ENCODE measurements around the gene TCP1.
"Not testable (repeated sequence)": the region's sequence is repeated elsewhere in the genome, so short reads cannot be mapped to it uniquely, and the experiment has no call there.

TCP1 gene

DNA sequence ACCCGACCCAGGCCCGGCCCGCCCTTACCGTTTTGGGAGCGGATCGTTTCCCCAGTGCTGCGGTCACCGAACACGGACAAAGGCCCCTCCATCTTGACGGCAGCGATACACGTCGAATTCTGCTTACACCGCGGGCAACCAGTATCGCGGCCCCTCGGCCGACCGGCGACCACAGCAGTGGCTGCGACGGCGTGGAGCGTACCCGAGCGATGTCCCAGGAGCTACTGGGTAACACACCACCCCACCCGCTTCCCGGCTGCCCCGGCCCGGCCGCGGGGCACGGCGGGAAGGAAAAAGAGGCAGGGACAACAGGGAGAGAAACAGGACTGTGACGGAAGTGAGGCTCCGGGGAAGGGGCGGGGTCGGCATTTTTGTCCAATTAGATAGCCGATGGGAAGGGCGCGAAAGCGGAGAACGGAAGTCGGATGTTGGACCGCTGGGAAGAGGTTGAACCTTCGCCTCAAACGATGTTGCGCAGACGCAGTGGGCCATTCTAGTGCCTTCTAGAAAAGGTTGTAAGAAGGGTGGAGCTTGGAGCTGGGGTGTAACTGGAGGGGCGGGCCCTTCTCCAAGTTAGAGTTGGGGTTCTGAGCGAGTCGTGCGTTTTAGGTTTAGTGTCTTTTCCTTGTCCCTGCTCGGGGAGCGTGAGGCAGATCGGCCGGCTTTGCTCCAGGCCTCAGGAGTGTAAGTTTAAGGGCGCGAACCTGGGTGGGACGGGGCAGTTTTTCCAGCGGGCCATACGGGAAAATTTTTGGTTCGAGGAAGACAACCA, at the start of gene TCP1:
TSS of gene TCP1 (minus strand) at position 226 of the 772 bp plus-strand sequence. CDS start at position 92, 134 bp downstream.
- in situ Hi-C loops (cut with HindIII; ENCODE audit: low sequenced_read_pairs), result no loop called here

DNA sequence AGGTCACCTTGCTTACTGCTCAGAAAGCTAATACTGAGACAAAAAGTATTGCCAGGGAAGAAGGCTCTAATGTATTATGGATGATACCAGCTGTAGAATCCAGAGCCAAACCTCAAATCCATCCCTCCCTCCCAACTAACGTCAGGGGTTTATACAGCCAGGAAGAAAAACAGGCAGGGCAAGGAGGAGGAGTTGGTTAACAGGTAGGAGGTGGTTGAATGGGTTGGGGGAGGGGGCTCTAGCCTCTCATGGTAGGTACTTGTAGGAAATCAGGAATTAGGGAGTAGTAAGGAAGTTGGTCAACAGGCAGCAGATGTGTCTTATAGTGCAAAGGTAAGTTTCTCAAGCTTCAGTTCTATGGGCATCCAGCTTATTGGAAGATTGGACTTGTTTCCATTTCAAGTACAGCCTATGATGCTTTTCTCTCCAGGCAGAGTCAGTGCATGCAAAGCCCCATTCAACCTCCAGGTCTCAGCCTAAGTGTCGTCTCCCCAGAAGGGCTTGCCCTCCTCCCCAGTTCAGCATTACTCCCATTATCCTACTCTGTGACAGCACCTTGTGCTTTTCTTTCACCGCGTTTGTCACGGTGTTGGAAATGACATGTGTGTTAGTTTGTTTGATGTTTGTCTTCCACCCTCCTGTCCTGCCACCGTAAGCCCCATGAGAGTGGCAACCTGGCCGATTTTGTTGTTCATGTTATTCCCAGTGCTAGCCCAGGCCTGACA, 48.8 kb upstream of the TCP1 start:
- in situ Hi-C loops (cut with HindIII; ENCODE audit: low sequenced_read_pairs), result no loop called here

DNA sequence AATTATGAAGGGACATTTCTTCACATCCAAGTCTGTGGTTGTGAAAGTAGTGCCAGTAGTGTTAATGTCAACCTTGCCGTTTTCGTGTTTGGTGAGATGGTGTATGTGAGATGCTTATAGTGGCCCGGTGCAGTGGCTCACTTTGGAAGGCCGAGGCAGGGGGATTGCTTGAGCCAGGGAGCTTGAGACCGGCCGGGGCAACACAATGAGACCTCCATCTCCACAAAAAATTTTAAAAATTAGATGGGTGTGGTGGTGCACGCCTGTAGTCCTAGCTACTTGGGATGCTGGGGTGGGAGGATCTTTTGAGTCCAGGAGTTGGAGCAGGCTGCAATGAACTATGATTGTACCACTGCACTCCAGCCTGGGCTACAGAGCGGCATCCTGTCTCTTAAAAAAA, 48.1 kb upstream of the TCP1 start:
- in situ Hi-C loops (cut with HindIII; ENCODE audit: low sequenced_read_pairs), result no loop called here

DNA sequence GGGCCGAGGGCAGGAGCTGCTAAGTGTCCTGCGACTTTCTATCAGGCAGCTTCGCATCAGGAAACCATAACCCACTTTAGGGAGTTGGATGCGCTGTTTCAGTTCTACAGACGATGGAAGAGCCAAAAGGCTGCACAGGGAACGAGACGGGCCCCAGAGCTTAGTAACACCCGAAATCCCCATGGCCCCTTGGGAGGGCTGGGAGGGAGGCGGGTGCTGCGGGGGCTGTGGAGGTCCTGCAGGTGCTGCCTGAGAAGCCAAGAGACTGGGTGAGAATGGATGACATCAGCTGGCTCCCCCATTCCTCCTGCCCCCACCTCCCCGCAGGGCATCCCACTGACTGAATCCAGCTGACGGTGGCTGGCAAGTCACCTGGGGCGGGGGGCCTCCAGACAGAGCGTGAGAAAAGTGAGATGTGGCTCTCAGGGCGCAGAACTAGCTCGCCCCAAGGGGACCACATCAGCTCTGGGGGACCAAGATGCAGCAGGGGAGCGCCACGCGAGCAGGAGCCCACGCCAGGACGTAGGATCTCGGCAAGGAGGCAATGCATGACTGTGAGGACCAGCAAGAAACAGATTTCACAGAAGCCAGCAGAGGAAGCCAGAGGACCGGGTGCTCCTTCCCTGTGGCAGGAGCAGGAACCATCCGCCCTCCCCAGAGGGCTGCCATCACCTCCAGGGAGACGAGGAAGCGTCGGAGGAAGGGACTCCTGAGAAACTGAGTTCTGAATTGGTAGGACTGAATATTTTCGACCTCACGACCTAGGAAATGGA, 47.5 kb upstream of the TCP1 start:
- in situ Hi-C loops (cut with HindIII; ENCODE audit: low sequenced_read_pairs), result no loop called here

DNA sequence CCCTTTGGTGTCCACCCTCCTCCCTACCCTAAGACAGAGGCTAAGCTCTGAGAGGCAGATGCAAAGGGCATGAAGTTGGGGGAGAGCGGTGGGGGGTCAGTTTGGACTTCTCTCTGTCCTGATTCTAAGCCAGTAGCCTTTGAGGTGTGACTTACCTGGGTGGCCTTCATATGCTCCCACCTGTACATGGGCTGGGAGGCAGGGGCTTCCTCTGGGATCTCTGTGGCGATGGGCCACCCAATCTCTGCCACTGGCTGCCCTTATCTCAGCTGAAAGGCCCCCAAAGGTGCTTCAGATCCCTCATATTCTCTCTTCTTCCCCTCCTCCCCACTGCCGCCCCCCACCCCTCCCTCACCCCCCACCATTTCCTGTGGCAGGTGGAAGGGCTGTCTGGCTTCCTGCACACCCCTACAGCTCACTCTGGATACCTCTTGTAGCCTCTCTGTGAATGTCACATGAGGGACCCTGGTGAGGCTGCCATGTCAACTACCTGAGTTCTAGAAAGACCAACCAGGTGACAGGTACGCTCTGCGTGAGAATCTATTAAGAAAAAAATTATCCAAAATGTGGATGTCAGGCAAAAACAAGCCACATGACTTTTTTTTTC, 44.7 kb upstream of the TCP1 start:
- in situ Hi-C loops (cut with HindIII; ENCODE audit: low sequenced_read_pairs), result no loop called here

DNA sequence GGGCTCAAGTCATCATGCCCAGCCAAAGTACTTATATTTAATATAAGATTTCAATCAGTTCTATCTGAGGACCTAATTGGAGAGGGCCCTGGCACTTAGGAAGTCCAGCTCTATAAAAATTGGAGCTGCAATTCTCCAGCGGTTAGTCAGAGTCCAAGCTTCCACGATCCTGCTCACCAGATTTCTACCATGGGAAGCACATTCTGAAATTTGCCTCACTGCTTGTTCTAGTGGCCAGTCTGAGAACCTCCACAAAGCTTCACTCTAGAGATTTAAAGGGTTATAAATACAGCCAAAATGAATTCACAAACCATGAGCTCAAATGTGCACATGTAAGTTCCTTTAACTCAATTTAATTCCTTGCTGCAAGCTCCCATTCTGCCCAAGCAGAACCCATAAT, 44.2 kb upstream of the TCP1 start:
- in situ Hi-C loops (cut with HindIII; ENCODE audit: low sequenced_read_pairs), result no loop called here

DNA sequence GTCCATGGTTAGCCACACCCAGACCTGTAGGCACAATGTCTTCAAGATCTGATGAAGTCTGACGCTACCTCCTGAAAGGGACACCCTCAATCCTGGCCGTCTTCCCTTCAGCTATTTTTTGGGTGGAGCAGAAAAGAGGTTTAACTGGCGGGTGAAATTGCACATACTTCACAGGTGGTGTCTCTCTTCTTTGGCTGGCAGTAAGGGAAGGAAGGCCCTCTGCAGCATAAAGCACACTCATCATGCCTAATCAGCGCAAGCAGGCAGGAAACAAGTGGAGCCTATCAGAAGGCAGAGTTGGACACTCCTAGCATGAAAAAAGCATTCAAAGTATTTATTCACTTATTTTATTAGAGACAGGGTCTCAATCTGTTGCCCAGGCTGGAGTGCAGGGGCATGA, 43.5 kb upstream of the TCP1 start:
- in situ Hi-C loops (cut with HindIII; ENCODE audit: low sequenced_read_pairs), result no loop called here

DNA sequence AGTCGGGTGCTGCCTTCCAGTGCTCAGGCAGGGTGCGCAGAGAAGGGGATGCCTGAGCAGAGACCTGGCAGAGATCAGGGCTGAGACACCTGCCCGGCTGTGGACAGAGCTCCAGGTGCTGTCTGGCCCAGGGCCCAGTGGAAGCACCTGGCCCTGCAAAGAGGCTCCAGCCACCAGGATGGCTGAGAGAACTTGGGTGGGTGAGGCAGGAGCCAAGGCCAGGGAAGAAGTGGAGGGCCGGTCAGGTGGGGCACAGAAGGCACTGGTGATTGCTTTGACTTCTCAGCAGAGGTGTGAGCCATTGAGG, 41.9 kb upstream of the TCP1 start:
- in situ Hi-C loops (cut with HindIII; ENCODE audit: low sequenced_read_pairs), result no loop called here

DNA sequence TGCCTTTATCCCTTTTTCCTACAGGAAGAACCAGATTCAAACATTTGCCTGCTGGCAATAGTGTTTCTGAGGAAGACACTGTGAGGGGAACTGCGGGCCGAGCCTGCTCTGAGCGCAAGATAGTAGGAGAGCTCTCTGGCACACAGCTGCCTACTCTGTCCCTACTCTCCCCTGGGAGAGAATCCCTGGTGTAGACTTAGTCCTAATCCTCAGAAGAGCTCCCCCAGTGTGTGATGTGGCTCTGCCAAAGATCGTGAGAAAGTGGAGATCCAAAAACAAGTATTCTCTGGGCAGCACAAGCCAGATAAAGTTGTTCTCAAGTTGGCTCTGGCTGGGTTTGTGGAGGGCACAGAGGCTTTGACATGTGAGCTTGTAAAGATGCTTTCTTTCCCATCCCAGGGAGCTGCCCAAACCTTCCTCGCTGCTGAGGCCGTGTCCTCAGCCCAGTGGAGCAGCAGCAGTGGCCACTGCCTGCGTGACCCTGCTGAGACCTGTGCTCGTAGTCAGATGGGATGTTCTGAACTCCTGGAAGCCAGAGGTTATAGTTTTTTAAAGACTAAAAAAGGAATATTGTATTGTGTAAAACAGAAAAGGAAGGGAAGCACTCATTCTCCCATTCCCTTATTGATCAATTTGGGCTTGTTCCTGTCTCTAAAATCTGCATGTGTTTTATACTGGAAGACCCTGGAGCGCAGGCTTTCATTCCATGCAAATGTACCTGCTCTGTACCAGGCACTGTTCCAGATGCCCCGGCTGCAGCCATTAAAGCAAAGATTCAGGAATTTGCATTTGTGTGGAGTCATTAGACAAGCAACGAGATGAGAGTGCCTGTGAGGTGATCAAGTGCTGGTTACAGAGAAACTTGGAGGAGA, 41.3 kb upstream of the TCP1 start:
- in situ Hi-C loops (cut with HindIII; ENCODE audit: low sequenced_read_pairs), result no loop called here

DNA sequence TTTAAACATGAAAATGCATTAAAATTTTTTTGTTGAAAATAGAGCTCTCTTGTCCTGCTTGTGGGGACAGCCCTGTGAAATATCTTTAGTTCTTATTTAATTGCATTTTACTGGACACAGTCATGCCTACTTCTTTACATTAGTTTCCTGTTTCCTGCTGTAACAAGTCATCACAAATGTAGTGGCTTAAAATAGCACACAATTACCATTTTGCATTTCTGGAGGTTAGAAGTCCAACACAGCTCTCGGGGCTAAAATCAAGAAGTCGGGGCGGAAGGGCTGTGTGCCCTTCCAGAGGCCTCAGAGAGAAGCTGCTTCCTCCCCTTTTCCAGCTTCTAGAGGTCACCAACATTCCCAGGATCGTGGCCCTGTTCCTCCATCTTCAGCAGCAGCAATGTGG, 40.1 kb upstream of the TCP1 start:
- in situ Hi-C loops (cut with HindIII; ENCODE audit: low sequenced_read_pairs), result no loop called here

DNA sequence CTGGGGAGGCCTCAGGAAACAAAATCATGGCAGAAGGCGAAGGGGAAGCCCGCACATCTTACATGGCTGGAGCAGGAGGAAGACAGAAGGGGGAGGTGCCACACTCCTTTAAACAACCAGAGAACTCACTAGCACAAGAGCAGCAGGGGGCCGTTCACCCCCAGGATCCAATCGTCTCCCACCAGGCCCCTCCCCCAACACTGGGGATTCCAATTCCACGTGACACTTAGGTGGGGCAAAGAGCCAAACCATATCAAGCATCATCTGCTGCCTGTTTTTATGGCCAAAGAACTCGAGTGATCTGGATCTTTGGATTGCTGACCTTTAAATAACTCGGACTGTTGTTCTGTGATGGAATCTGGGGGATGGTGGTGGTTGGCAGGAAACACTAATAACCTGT, 38.7 kb upstream of the TCP1 start:
- in situ Hi-C loops (cut with HindIII; ENCODE audit: low sequenced_read_pairs), result no loop called here

DNA sequence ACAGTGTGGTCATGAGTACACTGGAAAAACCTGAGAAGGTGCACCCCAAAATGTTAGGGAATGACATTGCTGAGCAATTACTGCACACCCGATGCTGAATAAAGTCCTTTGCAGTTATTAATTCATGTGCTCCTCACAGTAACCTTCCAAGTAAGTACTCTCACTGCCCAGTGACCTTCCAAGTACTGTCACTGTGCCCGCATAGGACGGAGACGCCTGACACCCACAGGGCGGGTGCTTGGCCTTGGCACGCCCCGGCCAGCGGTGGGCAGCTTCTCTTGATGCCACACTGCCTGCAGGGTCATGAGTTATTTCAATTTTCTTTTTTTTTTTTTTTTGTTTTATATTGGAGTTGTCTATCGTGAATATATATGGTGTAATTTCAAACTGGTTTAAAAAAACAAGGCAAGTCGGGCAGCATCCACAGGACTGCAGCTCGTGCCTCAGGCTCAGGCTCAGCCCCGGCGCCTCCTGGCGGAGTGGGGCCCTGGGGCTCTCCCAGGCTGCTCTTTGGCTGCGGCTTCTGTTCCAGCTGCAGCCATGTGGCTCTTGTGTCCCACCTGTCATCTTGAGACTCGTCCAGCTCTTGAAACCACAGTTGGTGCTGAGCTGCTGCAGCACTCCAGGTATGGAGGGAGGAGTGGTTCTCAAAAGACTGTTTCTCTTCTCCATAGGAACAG, 37.7 kb upstream of the TCP1 start:
- in situ Hi-C loops (cut with HindIII; ENCODE audit: low sequenced_read_pairs), result no loop called here

DNA sequence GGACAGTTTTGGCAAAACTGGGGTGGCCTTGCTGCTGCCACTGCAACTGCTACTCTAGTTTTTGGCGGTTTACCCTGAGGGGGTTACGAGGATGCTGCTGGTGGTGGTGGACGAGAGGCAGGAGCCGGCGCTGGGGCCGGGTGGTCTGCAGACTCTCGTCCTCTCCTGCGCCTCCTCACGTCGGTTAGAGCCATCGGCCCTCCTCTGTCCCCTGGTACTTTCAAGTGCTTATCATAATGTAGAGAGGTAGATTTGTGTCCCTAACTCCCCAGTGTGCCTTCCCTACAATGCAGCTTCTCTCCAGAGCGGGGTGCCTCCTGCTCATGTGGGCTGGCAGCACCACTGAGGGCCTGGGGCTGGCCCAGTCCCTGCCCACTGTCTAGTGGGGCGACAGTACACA, 36.6 kb upstream of the TCP1 start:
- in situ Hi-C loops (cut with HindIII; ENCODE audit: low sequenced_read_pairs), result no loop called here

DNA sequence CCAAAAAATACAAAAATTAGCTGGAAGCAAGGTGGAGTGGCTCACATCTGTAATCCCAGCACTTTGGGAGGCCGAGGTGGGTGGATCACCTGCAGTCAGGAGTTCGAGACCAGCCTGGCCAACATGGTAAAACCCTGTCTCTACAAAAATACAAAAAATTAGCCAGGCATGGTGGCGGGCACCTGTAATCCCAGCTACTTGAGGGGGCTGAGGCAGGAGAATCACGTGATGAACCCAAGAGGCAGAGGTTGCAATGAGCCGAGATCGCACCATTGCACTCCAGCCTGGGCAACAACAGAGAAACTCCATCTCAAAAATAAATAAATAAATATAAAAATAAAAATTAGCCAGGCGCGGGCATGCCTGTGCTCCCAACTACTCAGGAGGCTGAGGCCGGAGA, 35.3 kb upstream of the TCP1 start:
- in situ Hi-C loops (cut with HindIII; ENCODE audit: low sequenced_read_pairs), result not testable (repeated sequence)

DNA sequence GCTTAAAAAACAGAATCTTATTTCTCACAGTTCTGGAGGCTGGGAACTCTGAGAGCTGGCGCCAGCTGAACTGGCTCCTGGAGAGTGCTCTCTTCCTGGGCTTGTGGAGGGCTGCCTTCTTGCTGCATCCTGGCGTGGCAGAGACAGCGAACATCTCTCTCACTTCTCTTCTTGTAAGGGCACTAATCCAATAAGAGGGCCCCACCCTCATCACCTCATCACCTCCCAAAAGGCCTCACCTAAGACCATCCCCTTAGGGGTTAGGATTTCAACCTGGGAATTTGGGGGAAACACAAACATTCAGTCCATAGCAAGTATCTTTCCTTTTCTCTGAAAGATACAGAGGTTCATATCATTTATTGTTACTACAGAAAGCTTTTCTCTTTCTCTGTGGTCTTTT, 34.6 kb upstream of the TCP1 start:
- in situ Hi-C loops (cut with HindIII; ENCODE audit: low sequenced_read_pairs), result no loop called here

DNA sequence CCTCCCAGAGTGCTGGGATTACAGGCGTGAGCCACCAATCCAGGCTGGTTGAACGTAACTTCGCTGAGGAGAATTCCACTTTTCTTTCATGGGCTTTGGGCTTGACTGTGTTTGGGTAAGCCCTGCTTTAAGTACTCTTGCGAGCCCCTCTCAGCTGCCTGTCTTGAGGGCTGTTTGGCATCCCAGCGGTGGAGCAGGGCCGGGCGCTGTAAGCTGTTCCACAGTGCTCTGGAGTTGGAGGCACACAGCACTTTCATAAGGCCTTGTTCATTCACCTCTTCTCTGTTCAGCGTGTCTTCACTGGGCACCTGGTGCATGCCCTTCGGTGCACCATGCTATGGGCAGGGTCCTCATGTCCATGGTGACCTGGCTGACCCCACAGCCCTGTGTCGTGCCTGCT, 32.3 kb upstream of the TCP1 start:
- in situ Hi-C loops (cut with HindIII; ENCODE audit: low sequenced_read_pairs), result no loop called here

DNA sequence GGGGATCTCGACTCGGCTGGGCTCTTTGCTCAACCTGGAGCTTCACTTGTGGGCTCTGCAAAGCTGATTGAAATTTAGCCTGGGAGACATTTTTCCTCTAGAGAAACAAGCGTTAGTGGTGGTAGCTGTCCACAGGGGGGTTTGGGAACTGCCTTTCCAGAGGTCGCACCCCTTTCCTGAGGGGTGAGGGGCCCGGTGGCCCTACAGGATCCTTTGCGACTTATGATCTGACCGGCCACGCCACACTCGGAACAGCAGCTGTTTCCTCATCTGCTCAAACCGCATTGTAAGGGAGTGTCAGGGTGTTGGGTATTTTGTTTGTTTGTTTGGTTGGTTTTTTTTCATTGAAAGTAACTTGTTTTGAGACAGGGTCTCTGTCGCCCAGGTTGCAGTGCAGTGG, 31.7 kb upstream of the TCP1 start:
- in situ Hi-C loops (cut with HindIII; ENCODE audit: low sequenced_read_pairs), result no loop called here

DNA sequence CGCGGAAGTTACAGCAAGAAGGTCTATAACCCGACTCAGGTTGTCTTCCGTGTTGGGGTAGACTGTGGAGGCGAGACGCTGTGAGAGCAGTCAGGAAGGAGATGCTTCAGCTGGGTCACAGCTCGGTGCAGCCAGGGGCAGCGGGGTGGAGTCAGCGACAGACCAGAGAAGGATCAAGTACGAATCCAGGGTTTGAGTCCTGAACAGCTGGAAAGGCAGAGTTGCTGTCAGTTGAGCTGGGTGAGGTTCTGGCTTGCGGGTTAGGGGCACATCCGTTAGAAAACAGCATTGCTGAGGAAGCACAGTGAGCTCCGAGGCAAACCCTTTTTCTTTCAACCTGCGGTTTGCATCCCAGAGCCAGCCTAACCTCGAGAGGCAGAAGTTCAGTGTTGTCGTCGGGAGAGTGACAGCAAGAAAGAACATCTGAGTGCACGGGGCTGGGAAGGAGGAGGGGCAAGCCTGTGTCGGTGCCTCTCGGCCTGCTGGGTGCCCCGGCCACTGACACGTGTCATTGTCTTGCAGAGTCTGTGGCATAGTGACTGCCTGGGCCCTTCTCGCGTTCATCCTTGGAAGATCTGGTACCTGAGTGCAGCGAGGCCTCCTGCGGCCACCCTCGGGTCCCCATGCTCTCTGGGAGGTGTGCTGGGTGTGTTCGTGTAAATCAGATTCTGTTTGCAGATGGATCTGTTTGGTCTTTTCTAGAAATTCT, 30.7 kb upstream of the TCP1 start:
- in situ Hi-C loops (cut with HindIII; ENCODE audit: low sequenced_read_pairs), result no loop called here

DNA sequence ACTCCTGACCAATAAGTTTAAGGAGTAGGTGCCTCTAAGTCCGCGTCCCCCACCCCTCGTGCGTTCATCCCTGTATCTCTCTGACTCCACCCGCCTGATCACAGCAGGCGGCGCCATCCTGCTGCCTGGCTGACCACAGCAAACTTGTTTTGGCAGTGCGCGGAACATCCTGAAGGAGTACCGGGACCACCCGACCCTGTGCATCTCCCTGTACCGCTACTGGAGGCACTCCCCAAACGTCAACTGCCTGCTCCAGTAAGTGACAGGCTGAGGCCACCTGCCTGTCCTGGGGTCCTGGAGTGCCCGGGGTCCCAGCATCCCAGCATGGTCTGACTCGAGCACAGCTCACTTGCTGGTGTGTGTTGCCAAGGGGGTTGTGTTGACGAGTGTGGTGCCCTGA, 29.7 kb upstream of the TCP1 start:
- in situ Hi-C loops (cut with HindIII; ENCODE audit: low sequenced_read_pairs), result no loop called here
